ENCODE measurements around the gene TOB2. TPM values are rescaled to one million over a fixed set of nuclear protein-coding genes. Genes with fewer than 3 reads are reported as not detected.

The TOB2 gene
- total RNA-seq (19.5 and 20.6 TPM in 2 replicates), polyA plus RNA-seq (19.5 and 20.9 TPM in 2 replicates), polyA minus RNA-seq (ENCODE audit: low replicate concordance) (71.1 and 71.9 TPM in 2 replicates)
- polyA plus RNA-seq (2012), result 25.6 and 32.7 TPM in 2 replicates

GRCh38 chr22:41446639-41447434 lies at the start of gene TOB2:
Gene TOB2, minus strand, starts transcription at chr22:41446801. Its CDS starts 9,456 bp downstream, at chr22:41437345.
- H4K20me1 ChIP-seq (ENCODE audit: control insufficient read depth, extremely low read depth, insufficient read depth, low read length), result peaks cover 3% of the 10 kb centered on the region
- H2AFZ ChIP-seq (ENCODE audit: low read length), result peak within 1 kb of the TSS; percentile 54
- no peaks in the 10 kb centered on the region for H3K4me1 ChIP-seq (ENCODE audit: control insufficient read depth, extremely low read depth, insufficient read depth, low read length)
- H3K36me3 ChIP-seq (ENCODE audit: control insufficient read depth, insufficient read depth, low read length), result peaks cover 4% of the 10 kb centered on the region
- peak within 1 kb of the TSS; percentile 96 for H3K4me2 ChIP-seq (ENCODE audit: extremely low read depth, insufficient read depth, low read length)
- TF ChIP-seq EZH2 (IDR thresholded peaks at IDR 0.05; ENCODE audit: low read length, missing control alignments) (no peak), CTCF (conservative IDR thresholded peaks at IDR 0.05 in 1 of 2, IDR thresholded peaks at IDR 0.05 in 1 of 2; ENCODE audit: low read depth in 1 of 2, low read length in 2 of 2) (no peak)
- DNase-seq (ENCODE audit: low read depth in 2 of 2), result peak; percentile 96
- H3K9ac ChIP-seq (ENCODE audit: insufficient read depth, low read length), result peak within 1 kb of the TSS; percentile 90
- peak within 1 kb of the TSS; percentile 98 for H3K27ac ChIP-seq (ENCODE audit: insufficient read depth, low read length)
- no peaks in the 10 kb centered on the region for H3K27me3 ChIP-seq (ENCODE audit: control insufficient read depth, insufficient read depth, low read length)
- H3K4me3 ChIP-seq (replicated peaks in 1 of 4; ENCODE audit: control extremely low read depth in 1 of 4, insufficient read depth in 1 of 4, low read depth in 3 of 4, low read length in 4 of 4), result peak within 1 kb of the TSS; percentile 81 to 98 (median 96)
- peaks cover 48% of the 10 kb centered on the region for H3K79me2 ChIP-seq (ENCODE audit: control insufficient read depth, insufficient read depth, low read length)
- H3K9me3 ChIP-seq (ENCODE audit: control insufficient read depth, insufficient read depth, low read depth, low read length), result no peaks in the 10 kb centered on the region

- Histone ChIP-seq H3K9me3 (ENCODE audit: control insufficient read depth, insufficient read depth, low read depth, low read length) (no peaks in the 10 kb centered on the region), H3K4me1 (ENCODE audit: control insufficient read depth, extremely low read depth, insufficient read depth, low read length) (peaks cover 6% of the 10 kb centered on the region), H2AFZ (ENCODE audit: low read length) (no peak overlapping the region), H3K79me2 (ENCODE audit: control insufficient read depth, insufficient read depth, low read length) (peaks cover 18% of the 10 kb centered on the region), H3K27ac (ENCODE audit: insufficient read depth, low read length) (no peak overlapping the region), H3K9ac (ENCODE audit: insufficient read depth, low read length) (no peak overlapping the region), H3K36me3 (ENCODE audit: control insufficient read depth, insufficient read depth, low read length) (no peaks in the 10 kb centered on the region), H3K4me2 (ENCODE audit: extremely low read depth, insufficient read depth, low read length) (no peak overlapping the region), H3K27me3 (ENCODE audit: control insufficient read depth, insufficient read depth, low read length) (no peaks in the 10 kb centered on the region), H3K4me3 (replicated peaks in 1 of 4; ENCODE audit: control extremely low read depth in 1 of 4, insufficient read depth in 1 of 4, low read depth in 3 of 4, low read length in 4 of 4) (no peak overlapping the region), H4K20me1 (ENCODE audit: control insufficient read depth, extremely low read depth, insufficient read depth, low read length) (no peaks in the 10 kb centered on the region)
- no peak for TF ChIP-seq EZH2 (IDR thresholded peaks at IDR 0.05; ENCODE audit: low read length, missing control alignments)
- TF ChIP-seq CTCF (conservative IDR thresholded peaks at IDR 0.05 in 1 of 2, IDR thresholded peaks at IDR 0.05 in 1 of 2; ENCODE audit: low read depth in 1 of 2, low read length in 2 of 2), result no peak
- peak; percentile 16 to 52 for DNase-seq (ENCODE audit: low read depth in 2 of 2)
Observed at GRCh38 chr22:41491374-41492100, 44.9 kb upstream of the TOB2 start.

All from fibroblast of lung (primary cell).